SK-N-SH (cell line): ENCODE data around the gene MMS19. TPM values are rescaled to one million over a fixed set of nuclear protein-coding genes. Genes with fewer than 3 reads are reported as not detected.

Experiments
- CTCF ChIA-PET: fragments of 300-600, 350-600 bp; formaldehyde crosslinking; extraction: SDS; loops from one replicate; lab custom pipeline; 2021; lab: Yijun Ruan, JAX
- POLR2A ChIA-PET: fragments of 350-600 bp; sonication (Branson Sonifier 250); formaldehyde crosslinking; extraction: SDS; loops from one replicate; lab custom pipeline; 2020; ENCODE audit warnings: antibody characterized with exemption, inconsistent platforms; lab: Yijun Ruan, JAX
- DNase-seq: peaks from one replicate; pipeline ENCODE4 v3.0.0; 2012
- H2AFZ ChIP-seq: fragments of 200-600 bp; sonication (generic); 2 replicates; pipeline ENCODE4 v1.8.1; 2016; ENCODE audit warnings: antibody characterized with exemption, mild to moderate bottlenecking, low read depth
- H3F3A ChIP-seq: fragments of 200-600 bp; sonication (generic); replicated peaks from 2 replicates; pipeline ENCODE3; 2016; ENCODE audit warnings: antibody characterized with exemption, mild to moderate bottlenecking; ENCODE audit not compliant: insufficient read depth
- H3K27ac ChIP-seq, 2 experiments: fragments of 200-500 bp in 1 of 2; fragments of 200-600 bp in 1 of 2; sonication (Bioruptor generic) in 1 of 2; sonication (generic), shearing (Covaris generic) in 1 of 2; 2 replicates each; pipeline versions ENCODE4 v1.5.1 to v1.6.1; 2014 to 2016; ENCODE audit warnings: low read depth in 2 of 2, inconsistent platforms in 1 of 2, low read length in 1 of 2, mild to moderate bottlenecking in 1 of 2, mixed read lengths in 1 of 2
- H3K27me3 ChIP-seq: fragments of 200-600 bp; sonication (generic), shearing (Covaris generic); 2 replicates; pipeline ENCODE4 v1.6.1; 2016; ENCODE audit warnings: mixed run types; ENCODE audit not compliant: insufficient read depth
- H3K36me3 ChIP-seq, 2 experiments: fragments of 200-500 bp in 1 of 2; fragments of 200-600 bp in 1 of 2; sonication (Bioruptor generic) in 1 of 2; sonication (generic) in 1 of 2; replicated peaks in 1 of 2; 2 replicates each; pipeline versions ENCODE3 to v1.5.1; 2014 to 2016; ENCODE audit warnings: low read length in 1 of 2, mild to moderate bottlenecking in 1 of 2; ENCODE audit not compliant: insufficient read depth in 2 of 2, control insufficient read depth in 1 of 2
- H3K4me1 ChIP-seq, 2 experiments: fragments of 200-500 bp in 1 of 2; fragments of 200-600 bp in 1 of 2; sonication (Bioruptor generic) in 1 of 2; sonication (generic), shearing (Covaris generic) in 1 of 2; 2 replicates each; pipeline versions ENCODE4 v1.5.1 to v1.6.1; 2014 to 2016; ENCODE audit warnings: low read depth in 1 of 2, low read length in 1 of 2, mixed run types in 1 of 2; ENCODE audit not compliant: insufficient read depth in 2 of 2, control insufficient read depth in 1 of 2
- H3K4me2 ChIP-seq: fragments of 200-600 bp; sonication (generic), shearing (Covaris generic); 2 replicates; pipeline ENCODE4 v1.6.1; 2017; ENCODE audit warnings: mixed run types
- H3K4me3 ChIP-seq, 2 experiments: fragments of 200-500 bp in 1 of 2; fragments of 200-600 bp in 1 of 2; sonication (Bioruptor generic) in 1 of 2; sonication (generic), shearing (Covaris generic) in 1 of 2; 2 replicates each; pipeline versions ENCODE4 v1.5.1 to v1.8.1; 2014 to 2016; ENCODE audit warnings: low read depth in 2 of 2, inconsistent platforms in 1 of 2, low read length in 1 of 2, mild to moderate bottlenecking in 1 of 2, mixed read lengths in 1 of 2, moderate library complexity in 1 of 2
- H3K79me2 ChIP-seq: fragments of 200-600 bp; sonication (generic); 2 replicates; pipeline ENCODE4 v1.8.1; 2017; ENCODE audit warnings: mild to moderate bottlenecking; ENCODE audit not compliant: insufficient read depth
- H3K9ac ChIP-seq: fragments of 200-600 bp; sonication (generic); 2 replicates; pipeline ENCODE4 v1.6.1; 2017; ENCODE audit warnings: mixed run types
- H3K9me2 ChIP-seq: fragments of 200-600 bp; sonication (generic); 2 replicates; pipeline ENCODE4 v1.6.1; 2017; ENCODE audit warnings: mixed run types
- H3K9me3 ChIP-seq: fragments of 200-600 bp; sonication (generic); 2 replicates; pipeline ENCODE4 v1.6.1; 2017; ENCODE audit warnings: mixed run types, mild to moderate bottlenecking, moderate library complexity
- H4K20me1 ChIP-seq: fragments of 200-600 bp; sonication (generic); 2 replicates; pipeline ENCODE4 v1.6.1; 2017; ENCODE audit warnings: mild to moderate bottlenecking, mixed run types; ENCODE audit not compliant: insufficient read depth
- CTCF ChIP-seq: fragments of 200-600 bp; sonication (generic); IDR thresholded peaks from 2 replicates; pipeline ENCODE4 v1.6.1; 2017; ENCODE audit warnings: antibody characterized with exemption, mild to moderate bottlenecking, moderate library complexity
- EP300 ChIP-seq, 2 experiments: IDR thresholded peaks; 2 replicates each; pipeline versions ENCODE4 v1.4.0 to v1.6.1; 2012; ENCODE audit warnings: borderline replicate concordance in 1 of 2, low read depth in 1 of 2, low read length in 1 of 2
- EZH2phosphoT487 ChIP-seq: fragments of 200-600 bp; sonication (generic); IDR thresholded peaks from 2 replicates; pipeline ENCODE4 v1.6.1; 2017; ENCODE audit warnings: low read depth, mixed run types, mild to moderate bottlenecking, antibody characterized with exemption, moderate library complexity, borderline replicate concordance
- FOSL2 ChIP-seq: IDR thresholded peaks from 2 replicates; pipeline ENCODE4 v1.4.0; 2012; ENCODE audit warnings: low read depth, mild to moderate bottlenecking, moderate library complexity, borderline replicate concordance
- FOXJ3 ChIP-seq: sonication (generic); formaldehyde crosslinking; IDR thresholded peaks from 2 replicates; pipeline ENCODE4 v1.5.1; 2020; ENCODE audit warnings: mild to moderate bottlenecking, missing genetic modification reagents
- GABPA ChIP-seq: IDR thresholded peaks from 2 replicates; pipeline ENCODE4 v1.4.0; 2012; ENCODE audit warnings: low read depth, mild to moderate bottlenecking
- JUND ChIP-seq: IDR thresholded peaks from 2 replicates; pipeline ENCODE4 v1.4.0; 2012
- MAX ChIP-seq: IDR thresholded peaks from 2 replicates; pipeline ENCODE4 v1.4.0; 2012; ENCODE audit warnings: low read depth
- MEF2A ChIP-seq: IDR thresholded peaks from 2 replicates; pipeline ENCODE4 v1.4.0; 2012; ENCODE audit warnings: low read depth, borderline replicate concordance
- MXI1 ChIP-seq: IDR thresholded peaks from 2 replicates; pipeline ENCODE4 v1.6.1; 2012; ENCODE audit warnings: mild to moderate bottlenecking, low read depth, low read length, improper control_type of control experiment
- NFIC ChIP-seq: IDR thresholded peaks from 2 replicates; pipeline ENCODE4 v1.4.0; 2012; ENCODE audit warnings: borderline replicate concordance
- PBX3 ChIP-seq: IDR thresholded peaks from 2 replicates; pipeline ENCODE4; 2012
- RAD21 ChIP-seq: IDR thresholded peaks from 2 replicates; pipeline ENCODE4 v1.6.1; 2012; ENCODE audit warnings: mild to moderate bottlenecking, low read length
- SIN3A ChIP-seq: IDR thresholded peaks from 2 replicates; pipeline ENCODE4 v1.6.1; 2012; ENCODE audit warnings: low read depth, mild to moderate bottlenecking, low read length, moderate library complexity, borderline replicate concordance
- SMC3 ChIP-seq: IDR thresholded peaks from 2 replicates; pipeline ENCODE4 v1.6.1; 2012; ENCODE audit warnings: low read depth, low read length, improper control_type of control experiment
- TAF1 ChIP-seq: IDR thresholded peaks from 2 replicates; pipeline ENCODE4 v1.6.1; 2012; ENCODE audit warnings: low read depth, mild to moderate bottlenecking, low read length, moderate library complexity, borderline replicate concordance
- TEAD4 ChIP-seq: IDR thresholded peaks from 2 replicates; pipeline ENCODE4 v1.4.0; 2012; ENCODE audit warnings: mild to moderate bottlenecking, borderline replicate concordance; ENCODE audit not compliant: insufficient read depth
- YY1 ChIP-seq: IDR thresholded peaks from 2 replicates; pipeline ENCODE4 v1.4.0; 2012; ENCODE audit warnings: low read depth, mild to moderate bottlenecking
- WGBS: methylation state at CpG from one replicate; pipeline ENCODE4 v1.1.6; 2017; ENCODE audit warnings: low lambda C conversion rate; 5-methylcytosine and 5-hydroxymethylcytosine counted together
- polyA plus RNA-seq, 3 experiments: library from polyadenylated mRNA; depleted of rRNA; stranded (reverse); fragments of >200 nt; gene quantifications; 2 replicates each; pipeline ENCODE4 v1.2.3, GENCODE V29; 2012

Gene MMS19
- polyA plus RNA-seq, 1 of the 3 experiments (the other 2 are of a cell fraction): 56.9 TPM

- ChIA-PET CTCF (interaction anchor here (1.0 kb wide), 1 partner anchor 17 kb away, joined by 3 read pairs; no protein-coding TSS in a partner anchor), POLR2A (no interaction called here)
- no peak overlapping the region for H2AFZ ChIP-seq
- H3K9me3 ChIP-seq: no peaks in the 10 kb centered on the region
- TF ChIP-seq EP300 (IDR thresholded peaks at IDR 0.05; ENCODE audit: borderline replicate concordance in 1 of 2, low read depth in 1 of 2, low read length in 1 of 2): no peak
- TF ChIP-seq NFIC: no peak
- no peak for TF ChIP-seq SMC3
- TF ChIP-seq EZH2phosphoT487: no peak
- TF ChIP-seq RAD21: no peak
- TF ChIP-seq FOXJ3 (CRISPR knock-in tag): no peak
- no peak for TF ChIP-seq MXI1
- TF ChIP-seq GABPA: no peak
- no peak for TF ChIP-seq SIN3A
- no peak for TF ChIP-seq MAX
- no peak for TF ChIP-seq CTCF
- TF ChIP-seq YY1: no peak
- TF ChIP-seq JUND: no peak
- no peak for TF ChIP-seq MEF2A
- no peaks in the 10 kb centered on the region for H3K27me3 ChIP-seq
- H3K4me1 ChIP-seq: peaks cover 12 to 21% of the 10 kb centered on the region in 2 experiments
- H3F3A ChIP-seq: peaks cover 5% of the 10 kb centered on the region
- peaks cover 96% of the 10 kb centered on the region for H4K20me1 ChIP-seq
- 95% methylated on average over 10 of the region's 15 CpGs for WGBS
- no peak for DNase-seq
- no peaks in the 10 kb centered on the region for H3K9me2 ChIP-seq
- H3K4me3 ChIP-seq: no peak overlapping the region
- H3K4me2 ChIP-seq: peak overlapping the region; percentile 20; the same call in 1 of the 2 replicates
- peak overlapping the region in 1 of 2 experiments; percentile 2; a peak in 1 of 4 replicates for H3K27ac ChIP-seq
- no peaks in the 10 kb centered on the region for H3K36me3 ChIP-seq
- H3K9ac ChIP-seq: no peak overlapping the region
- peaks cover 58% of the 10 kb centered on the region for H3K79me2 ChIP-seq
Measured at GRCh38 chr10:97517096-97517750, 19.0 kb upstream of the MMS19 start.

GRCh38 chr10:97515271-97515978, 17.2 kb upstream of the MMS19 start:
- H3K27ac ChIP-seq: no peak overlapping the region
- H2AFZ ChIP-seq: no peak overlapping the region
- DNase-seq: no peak
- H3K27me3 ChIP-seq: no peaks in the 10 kb centered on the region
- H3K9me2 ChIP-seq: no peaks in the 10 kb centered on the region
- H3K4me1 ChIP-seq: peaks cover 12 to 18% of the 10 kb centered on the region in 2 experiments
- ChIA-PET POLR2A (no interaction called here), CTCF (no interaction called here)
- no peaks in the 10 kb centered on the region for H3K36me3 ChIP-seq
- peaks cover 96% of the 10 kb centered on the region for H4K20me1 ChIP-seq
- H3F3A ChIP-seq: peaks cover 5% of the 10 kb centered on the region
- no peaks in the 10 kb centered on the region for H3K9me3 ChIP-seq
- no peak overlapping the region for H3K4me3 ChIP-seq
- WGBS: 84% methylated on average over 10 of the region's 10 CpGs
- H3K9ac ChIP-seq: no peak overlapping the region
- H3K79me2 ChIP-seq: peaks cover 61% of the 10 kb centered on the region
- no peak overlapping the region for H3K4me2 ChIP-seq
- TF ChIP-seq TEAD4 (no peak), GABPA (no peak), TAF1 (no peak), SMC3 (no peak), EZH2phosphoT487 (no peak), CTCF (no peak), FOXJ3 (CRISPR knock-in tag) (no peak), PBX3 (no peak), MAX (no peak), MEF2A (no peak), FOSL2 (no peak)
